Midbrain (tissue), 1 donor: ENCODE results near the gene HSFX1.

Experiments used
- DNase-seq: peaks from one replicate; lab custom pipeline; 2025; lab: John Stamatoyannopoulos, UW

The HSFX1 gene

GRCh38 chrX:149807747-149808458, 34.0 kb downstream of the HSFX1 start:
- DNase-seq: no peak

GRCh38 chrX:149818652-149819051, 44.8 kb downstream of the HSFX1 start:
- DNase-seq: no peak

DNA sequence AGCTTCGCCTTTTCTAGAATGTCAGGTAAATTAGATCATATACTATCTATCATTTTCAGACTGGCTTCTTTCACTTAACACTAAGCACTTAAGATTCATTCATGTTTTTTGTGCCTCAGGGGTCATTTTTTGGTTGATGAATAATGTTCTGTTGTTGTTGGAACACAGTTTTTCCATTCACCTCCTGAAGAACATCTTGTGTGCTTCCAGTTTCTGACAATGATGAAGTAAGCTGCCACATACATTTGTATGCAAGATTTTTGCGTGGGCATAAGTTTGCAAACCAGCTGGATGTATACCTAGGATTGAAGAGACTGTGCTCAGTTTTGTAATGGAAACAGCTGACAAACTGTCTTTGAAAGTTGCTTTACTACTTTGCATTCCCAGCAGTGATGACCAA, 45.5 kb downstream of the HSFX1 start:
- no peak for DNase-seq

DNA sequence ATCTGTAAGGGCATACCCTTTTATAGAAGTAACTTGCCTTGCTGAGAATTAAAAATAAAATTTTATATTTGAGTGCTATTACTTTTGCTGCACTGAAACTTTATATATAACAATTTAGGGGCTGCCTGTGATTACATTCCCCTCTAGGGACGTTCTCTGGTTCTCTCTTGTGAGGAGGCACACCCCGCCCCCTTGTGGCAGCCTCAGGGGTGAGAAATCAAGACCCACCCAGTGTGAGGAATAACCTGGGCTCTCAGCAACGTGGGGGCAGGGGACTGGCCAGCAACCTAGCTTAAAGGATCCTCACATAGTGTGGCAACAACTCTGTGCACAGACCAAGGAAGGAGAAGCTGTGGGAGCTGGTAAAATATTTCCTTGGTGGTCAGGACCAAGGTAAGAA, 51.6 kb downstream of the HSFX1 start:
- no peak for DNase-seq
